Skeletal muscle cell (primary cell): Measurements from ENCODE around the gene ANXA9.
A peak's percentile ranks its signal among the peaks of the same experiment; 100 is the strongest.

Experiments used
- DNase-seq: peaks from one replicate; pipeline ENCODE4 v3.0.0-alpha.2; 2010; ENCODE audit warnings: low read depth
- H3K4me3 ChIP-seq: 2 replicates; pipeline ENCODE4 v1.5.1; 2011; ENCODE audit warnings: low read depth, mild to moderate bottlenecking, control low read depth, low read length, moderate library complexity

Gene ANXA9

DNA sequence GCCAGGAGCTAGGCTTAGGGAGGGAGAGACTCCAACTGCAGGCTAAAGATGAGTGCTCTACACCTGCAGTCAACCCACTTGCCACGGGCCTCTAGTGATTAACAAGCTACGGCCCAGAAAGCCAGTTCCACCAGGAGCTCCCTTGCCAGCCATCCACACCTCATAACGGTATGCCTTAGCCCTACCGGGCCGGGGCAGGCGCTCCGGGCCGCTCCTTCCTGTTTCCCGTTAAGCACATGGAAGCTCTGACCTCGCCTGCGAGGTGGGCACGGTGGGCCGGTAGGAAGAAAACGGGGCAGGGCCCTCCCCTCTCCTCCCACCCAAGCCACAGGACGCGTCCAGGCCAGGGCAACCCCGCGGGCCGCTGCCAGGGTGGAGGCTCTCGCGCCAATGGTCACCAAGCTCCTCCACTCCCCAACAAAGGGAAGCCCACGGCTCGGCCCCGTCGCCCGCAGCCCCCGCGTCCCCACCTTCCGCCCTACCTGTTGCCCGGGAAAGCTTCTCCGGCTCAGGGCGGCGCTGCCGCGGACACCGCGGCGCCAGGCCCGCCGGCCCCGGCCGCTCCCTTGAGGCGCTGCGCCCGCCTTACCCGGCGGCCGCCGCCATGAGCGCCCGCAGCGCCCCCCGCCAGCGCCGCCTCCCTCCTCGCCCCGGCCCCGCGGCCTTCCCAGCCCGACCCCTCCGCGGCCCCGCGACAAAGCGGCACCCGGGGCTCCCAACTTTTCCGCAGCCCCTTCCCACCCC lies 8.1 kb upstream of the ANXA9 start:
- DNase-seq: no peak
- H3K4me3 ChIP-seq: peak overlapping the region; percentile 83

DNA sequence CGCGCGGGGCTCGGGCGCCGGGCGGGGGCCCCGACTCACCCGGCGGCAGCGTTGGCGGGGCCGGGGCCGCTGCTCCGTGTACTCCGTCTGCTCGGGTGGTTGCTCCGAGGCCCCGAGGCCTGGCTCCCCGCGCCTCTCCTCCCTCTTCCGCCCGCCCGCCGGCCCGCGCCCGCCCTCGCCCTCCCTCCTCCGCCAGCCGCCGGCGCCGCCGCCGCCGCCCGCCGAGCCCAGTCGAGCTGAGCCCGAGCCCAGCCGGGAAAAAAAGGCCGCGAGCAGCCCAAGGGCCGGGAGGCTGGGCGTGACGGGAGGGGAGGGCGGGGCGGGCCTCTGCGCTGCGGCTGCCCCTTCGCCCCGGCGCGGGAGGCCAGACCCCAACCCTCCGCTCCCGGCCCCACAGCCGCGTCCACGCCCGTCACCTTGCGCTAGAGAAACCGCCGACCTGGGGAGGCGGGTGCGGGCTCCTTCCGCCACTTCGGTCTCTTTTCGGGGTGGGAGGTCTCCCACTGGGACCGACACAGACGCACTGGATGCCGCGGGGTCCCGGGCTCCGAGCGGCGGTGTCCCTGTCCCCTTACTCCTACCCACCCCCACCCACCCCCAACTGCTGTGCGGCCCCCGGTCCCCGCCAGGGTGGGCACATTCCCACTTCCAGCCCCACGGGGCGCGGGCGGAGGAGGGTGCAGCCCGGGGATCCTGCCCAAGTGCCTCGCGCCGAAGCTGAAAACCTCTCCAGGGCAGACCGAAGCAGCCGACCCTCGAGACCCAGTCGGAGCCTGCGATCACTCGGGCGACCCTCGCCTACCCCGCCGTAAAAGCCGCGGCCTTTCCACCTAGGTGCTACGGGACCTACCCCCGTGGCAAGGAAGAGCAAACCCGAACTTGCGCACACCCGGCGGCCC lies 7.3 kb upstream of the ANXA9 start, which contains the start of gene CERS2:
CERS2 (minus strand) TSS at position 256 of the 899 bp plus-strand sequence. CDS start 5,745 bp downstream, outside the sequence.
- peak; percentile 31 for DNase-seq
- peak within 1 kb of the TSS; percentile 83 for H3K4me3 ChIP-seq

DNA sequence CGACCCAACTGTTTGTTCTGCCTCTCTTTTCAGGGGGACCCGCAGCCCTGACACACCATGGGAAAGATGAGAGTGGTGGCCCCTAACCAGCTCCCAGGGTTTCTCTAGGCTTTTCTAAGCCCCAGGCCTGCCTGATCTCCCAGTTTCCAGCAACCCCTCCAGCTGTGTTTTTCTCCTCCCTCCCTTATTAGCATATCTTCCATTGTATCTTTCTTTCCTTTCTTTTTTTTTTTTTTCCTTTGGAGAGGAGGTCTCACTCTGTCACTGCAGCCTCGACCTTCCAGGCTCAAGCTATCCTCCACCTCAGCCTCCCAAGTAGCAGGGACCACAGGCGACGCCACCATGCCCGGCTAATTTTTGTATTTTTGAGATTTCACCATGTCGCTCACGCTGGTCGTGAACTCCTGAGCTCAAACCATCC lies 5.7 kb upstream of the ANXA9 start:
- DNase-seq: no peak
- H3K4me3 ChIP-seq: no peak overlapping the region

DNA sequence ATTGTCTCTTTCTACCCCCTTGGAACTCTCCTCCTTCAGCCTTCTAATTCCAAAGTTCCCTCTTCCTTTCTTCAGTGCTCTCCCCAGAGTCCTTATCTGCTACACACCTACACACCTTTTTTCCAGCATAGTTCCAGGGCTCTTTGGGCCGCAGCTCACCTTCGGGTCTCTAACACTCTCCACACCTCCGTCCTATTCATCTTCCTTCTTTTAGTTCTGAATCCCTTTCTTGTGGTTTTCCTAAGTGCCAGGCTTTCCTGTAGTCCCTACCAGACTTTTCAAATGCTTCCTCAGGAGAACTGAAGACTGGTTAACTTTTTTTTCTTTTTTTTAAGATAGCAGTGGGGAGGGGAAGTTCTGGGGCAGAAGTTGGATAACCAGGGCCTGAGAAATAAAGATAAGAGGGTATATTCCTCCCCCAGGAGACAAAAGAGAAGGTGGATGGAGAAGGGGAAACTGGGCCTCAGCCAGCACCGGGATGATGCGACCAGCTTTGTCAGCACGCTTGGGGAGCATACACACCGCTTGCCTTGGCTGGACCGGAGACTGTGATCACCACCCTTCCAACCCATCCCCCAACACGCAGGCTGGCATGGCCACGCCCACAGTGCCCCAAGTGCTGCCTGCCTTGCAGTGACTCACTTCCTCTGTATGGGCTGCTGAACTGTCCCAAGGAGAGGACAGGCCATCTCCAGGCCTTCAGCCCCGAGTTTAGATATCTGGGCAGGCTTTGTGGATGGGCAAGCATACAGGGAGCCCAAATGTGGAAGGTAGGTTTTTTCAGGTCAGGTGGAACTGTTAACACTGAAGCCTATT lies 5.0 kb upstream of the ANXA9 start:
- no peak for DNase-seq
- H3K4me3 ChIP-seq: no peak overlapping the region

DNA sequence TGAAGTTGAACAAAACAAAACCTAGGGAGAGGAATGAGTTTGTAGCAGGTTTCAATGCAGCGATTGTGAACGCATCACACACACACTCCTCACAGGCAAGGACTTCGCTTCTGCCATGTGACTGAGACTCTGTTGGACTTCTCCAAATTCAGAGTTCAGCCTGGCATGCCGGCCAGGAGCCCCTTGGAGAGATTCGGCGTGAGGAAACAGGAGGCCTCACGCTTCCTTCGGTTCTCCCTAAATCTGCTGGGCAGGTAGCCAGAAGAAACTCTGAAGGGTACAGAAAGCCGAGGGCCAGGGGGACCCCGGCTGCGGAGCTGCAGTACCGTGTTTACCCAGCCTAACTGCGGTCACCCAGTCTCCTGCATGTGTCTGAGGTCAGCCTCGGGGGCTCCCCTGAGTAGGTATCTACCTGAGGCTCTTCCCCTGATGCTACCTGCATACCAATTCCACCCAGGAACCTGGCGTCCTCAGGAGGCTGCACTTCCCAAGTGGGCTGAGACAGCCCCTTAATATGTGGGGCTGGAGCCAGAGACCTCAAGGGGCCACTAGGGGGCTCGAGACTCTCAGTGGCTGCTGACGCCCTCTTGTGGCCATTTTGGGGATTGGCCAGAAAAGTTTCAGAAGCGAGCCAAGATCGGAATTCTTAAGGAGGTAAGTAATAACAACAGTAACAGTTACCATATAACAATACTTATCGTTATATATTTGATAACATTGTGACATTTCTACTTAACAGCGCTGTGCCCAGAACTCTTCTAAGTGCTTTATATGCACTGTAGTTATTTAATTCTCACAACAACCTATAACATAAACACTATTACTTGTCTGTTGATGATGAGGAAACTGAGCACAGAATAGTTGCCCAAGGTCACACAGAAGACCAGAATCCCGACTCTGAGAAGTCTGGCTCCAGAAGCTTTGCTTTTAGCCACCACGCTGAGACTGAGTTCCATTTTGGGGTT lies 2.7 kb upstream of the ANXA9 start:
- H3K4me3 ChIP-seq: no peak overlapping the region
- peak; percentile 44 for DNase-seq

DNA sequence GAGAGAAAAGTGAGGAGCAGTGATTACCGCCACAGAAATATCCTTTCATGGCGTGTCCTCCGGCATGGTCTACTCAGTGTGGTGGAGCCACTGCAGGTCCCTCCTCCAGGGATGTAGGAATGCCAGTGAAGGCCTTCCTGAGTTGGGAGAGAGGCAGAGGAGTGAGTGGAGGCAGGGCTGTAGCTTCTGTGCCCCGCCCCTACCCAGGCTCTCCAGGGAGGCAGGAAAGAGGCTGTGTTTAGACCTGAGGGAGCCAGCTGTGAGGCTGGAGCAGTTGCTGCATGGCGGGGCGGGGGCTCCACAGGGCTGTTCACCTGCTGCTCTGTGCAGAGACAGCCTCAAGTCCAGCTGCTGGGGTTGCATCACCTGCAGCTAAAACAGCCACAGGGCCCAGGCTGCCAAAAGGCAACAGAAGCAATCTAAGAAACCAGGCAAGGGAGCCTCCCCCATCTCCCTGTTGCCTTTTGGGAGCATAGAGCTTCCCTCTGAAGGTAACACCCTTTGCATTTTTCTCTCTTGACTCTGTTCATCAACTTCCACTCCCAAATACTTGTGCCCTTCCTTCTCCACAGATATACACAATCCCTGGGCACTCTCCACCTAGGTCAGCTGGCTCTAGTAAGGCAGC lies 801 bp upstream of the ANXA9 start:
- no peak overlapping the region for H3K4me3 ChIP-seq
- no peak for DNase-seq

DNA sequence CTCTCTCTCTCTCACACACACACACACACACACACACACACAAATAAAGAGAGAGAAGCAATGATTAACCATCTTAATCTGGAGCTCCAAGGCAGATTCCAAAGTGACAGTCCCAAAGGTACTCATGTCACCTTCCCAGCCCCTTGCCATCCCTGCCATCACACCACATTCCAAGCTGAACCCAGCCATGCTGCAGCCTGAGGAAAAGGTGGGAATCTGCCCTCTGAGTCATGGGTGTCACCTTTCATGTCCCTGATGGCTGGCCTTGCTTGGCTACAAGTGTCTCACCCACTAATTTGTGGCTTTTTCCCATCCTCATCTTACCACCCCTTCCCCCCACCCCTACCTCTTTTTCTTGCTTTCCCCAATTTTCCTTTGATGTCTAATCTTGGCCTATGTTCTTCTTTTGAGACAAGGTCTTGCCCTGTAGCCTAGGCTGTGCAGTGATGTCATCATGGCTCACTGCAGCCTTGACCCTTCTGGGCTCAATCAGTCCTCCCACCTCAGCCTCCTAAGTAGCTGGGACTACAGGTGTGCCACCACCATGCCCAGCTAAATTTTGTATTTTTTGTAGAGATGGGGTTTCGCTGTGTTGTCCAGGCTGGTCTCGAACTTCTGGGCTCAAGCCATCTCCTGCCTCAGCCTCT lies 3.2 kb downstream of the ANXA9 start:
- no peak for DNase-seq
- no peak overlapping the region for H3K4me3 ChIP-seq

DNA sequence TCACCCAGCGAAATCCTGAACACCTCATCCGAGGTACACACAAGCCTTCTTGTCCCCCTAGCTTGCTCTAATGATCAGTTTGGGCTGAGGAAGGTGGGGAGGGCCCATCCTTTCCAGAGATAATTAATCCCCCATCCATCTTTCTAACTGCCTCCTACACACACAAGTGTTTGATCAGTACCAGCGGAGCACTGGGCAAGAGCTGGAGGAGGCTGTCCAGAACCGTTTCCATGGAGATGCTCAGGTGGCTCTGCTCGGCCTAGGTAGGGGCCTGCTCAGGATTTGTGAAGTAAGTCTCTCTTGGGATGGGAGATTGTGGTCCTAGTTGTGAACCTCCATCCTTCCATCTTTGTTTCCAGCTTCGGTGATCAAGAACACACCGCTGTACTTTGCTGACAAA lies 5.8 kb downstream of the ANXA9 start:
- DNase-seq: no peak
- no peak overlapping the region for H3K4me3 ChIP-seq

DNA sequence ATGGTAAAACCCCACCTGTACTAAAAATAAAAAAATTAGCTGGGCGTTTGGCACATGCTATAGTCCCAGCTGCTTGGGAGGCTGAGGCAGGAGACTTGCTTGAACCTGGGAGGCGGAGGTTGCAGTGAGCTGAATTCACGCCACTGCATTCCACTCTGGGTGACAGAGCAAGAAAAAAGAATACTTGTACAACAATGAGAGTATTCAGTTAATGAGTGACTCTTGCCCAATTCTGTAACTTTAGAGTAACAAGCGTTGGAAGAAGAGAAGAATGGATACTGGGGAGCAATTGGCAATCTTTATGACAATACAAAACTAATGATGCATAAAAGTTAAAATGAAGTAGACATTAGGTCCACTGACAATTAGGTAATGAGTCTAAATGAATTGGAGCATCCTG lies 10.5 kb downstream of the ANXA9 start:
- DNase-seq: no peak
- no peak overlapping the region for H3K4me3 ChIP-seq

DNA sequence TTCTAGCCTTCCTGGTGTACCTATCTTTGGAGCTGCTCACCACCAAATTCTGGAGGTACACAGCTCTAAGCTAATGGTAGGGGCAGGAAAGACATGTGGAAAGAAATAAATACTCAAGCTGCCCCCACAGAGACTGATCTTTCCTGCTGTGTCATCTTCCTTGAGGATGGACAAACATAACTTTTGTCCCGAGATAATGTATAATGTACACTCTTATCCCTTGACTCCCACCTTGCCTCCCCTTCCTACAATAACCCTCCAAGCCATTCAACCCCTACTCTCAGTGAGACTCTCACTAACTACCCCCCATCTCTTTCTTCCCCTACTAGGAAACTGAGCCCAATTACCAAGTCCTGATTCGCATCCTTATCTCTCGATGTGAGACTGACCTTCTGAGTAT lies 12.2 kb downstream of the ANXA9 start:
- DNase-seq: no peak
- H3K4me3 ChIP-seq: no peak overlapping the region

DNA sequence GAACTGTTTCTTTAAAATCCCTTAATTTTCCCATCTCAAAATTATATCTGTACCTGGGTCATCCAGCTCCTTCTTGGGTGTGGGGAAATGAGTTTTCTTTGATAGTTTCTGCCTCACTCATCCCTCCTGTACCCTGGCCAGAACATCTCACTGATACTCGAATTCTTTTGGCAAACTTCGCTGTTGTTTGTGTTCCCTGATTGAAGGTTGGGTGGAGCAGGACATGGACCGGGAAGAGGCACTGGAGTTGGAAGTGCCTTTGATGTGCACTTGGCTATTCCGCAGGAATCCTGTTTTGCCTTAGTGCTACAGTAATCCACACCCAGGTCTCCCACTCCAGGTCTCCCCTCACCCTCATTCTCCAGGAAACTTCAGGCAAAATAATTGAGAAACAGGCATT lies 13.4 kb downstream of the ANXA9 start:
- no peak overlapping the region for H3K4me3 ChIP-seq
- DNase-seq: no peak

DNA sequence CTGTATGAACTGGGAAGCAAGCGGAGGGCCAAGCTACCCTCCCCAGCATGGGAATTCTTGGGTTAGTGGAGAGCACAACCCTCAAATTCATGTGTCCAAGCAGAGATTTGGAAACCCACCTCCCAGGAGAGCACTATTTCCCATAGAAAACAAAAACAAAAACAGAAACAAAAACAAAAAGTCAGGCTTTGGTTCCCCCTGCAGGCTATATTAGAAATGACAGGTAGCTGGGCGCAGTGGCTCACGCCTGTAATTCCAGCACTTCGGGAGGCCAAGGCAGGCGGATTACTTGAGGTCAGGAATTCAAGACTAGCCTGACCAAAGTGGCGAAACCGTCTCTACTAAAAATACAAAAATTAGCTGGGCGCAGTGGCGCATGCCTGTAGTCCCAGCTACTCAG lies 13.8 kb downstream of the ANXA9 start:
- no peak overlapping the region for H3K4me3 ChIP-seq
- no peak for DNase-seq

DNA sequence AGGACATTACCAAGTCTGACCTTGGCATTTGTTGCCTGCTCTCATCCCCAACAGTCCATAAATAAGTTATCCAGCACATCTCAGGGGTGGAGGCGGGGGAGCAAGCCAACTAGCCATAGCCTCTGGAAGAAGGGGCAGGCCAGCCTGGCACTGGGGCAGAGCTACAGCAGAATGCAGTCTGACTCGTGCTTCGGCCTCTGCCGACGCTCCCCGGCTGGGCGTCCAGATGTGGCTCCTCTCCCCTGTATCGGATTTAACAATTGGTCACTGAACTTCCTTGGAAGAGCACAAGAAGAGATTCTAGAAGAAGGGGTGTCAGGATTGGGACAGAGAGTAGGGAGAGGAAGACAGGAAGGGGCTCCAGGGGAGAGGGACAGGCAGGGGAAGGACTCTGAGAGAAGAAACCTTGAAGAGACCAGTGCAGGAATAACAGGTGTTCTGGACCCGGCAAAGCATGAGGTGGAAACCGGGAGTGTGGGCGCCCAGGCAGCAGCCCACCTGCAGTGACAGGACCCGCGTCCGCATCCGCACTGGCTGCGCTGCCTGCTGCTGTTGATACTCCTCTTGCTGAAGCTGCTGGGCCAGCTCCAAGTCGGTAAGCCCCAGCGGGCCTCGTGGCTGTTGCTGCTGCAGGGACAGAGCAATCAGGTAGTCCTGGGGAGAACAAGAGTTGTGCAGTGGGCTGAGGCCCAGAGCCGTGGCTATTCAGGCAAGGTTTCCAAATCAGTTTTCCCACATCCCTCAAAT lies 15.2 kb downstream of the ANXA9 start:
- no peak for DNase-seq
- H3K4me3 ChIP-seq: no peak overlapping the region

DNA sequence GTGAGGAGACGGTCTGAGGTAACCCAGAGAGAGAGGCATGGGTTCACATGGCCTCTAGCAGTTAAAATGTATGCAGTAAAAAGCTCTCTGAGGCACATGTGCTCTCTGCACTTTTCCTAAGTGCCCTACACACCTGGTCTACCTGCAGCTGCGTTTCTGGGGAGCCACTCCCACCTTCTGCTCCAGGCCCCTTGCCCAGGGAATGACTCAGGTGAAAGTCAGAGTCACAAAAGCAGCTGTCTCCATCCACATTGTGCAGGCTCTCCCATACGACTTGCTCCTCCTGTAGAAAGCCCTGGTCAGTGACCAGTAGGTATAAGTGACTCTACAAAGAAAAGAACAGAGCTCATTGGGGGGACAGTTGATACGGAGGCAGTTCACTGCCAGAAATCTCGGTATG lies 15.9 kb downstream of the ANXA9 start:
- DNase-seq: no peak

DNA sequence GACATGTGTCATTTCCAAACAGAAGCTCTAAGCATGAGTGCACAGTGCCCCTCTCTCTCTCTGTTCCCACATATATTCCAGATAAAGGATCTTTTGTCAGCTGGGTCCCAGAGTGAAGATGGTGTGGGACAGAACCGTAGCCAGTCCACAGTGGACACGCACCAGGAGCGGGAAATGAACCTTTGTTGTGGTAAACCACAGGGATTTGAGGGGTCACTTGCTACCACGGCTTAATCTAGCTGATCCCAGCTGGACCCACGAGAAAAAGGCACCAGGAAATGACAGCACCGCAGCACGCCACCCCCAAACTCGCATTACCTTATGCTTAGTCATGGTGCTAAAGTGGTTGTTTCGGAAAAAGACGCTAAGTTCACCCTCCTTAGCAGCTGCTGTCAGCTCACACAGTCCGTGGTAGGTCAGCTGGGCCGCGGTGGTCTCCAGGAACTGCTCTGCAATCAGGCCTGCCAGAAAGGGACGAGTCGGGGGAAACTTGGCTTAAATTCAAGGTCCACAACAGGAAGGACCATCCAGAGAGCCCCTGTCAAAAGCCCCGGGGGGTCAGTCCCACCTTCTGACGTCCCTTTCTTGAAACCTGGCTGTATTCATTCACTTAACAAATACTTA lies 17.1 kb downstream of the ANXA9 start:
- peak; percentile 32 for DNase-seq
- H3K4me3 ChIP-seq: no peak overlapping the region

More for the DNA sequence above, 15.9 kb downstream of the ANXA9 start:
- no peak overlapping the region for H3K4me3 ChIP-seq

DNA sequence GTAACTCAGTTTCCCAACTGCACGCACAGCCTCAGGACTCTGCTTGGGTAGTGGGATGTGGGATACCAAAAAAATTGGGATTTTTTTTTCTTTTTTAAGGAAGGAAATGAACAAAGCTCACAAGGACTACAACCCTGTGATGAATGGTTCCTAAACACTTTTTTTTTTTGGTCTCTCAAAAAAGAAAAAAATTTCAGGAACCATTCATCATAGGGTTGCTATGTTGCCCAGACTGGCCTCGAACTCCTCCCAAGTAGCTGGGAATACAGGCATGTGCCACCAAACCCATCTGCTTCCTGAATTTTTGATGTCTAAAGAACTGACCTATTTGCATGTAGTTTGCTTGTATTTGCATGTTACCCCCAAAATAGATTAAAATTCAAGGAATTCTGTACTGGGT lies 17.8 kb downstream of the ANXA9 start:
- no peak overlapping the region for H3K4me3 ChIP-seq
- no peak for DNase-seq

DNA sequence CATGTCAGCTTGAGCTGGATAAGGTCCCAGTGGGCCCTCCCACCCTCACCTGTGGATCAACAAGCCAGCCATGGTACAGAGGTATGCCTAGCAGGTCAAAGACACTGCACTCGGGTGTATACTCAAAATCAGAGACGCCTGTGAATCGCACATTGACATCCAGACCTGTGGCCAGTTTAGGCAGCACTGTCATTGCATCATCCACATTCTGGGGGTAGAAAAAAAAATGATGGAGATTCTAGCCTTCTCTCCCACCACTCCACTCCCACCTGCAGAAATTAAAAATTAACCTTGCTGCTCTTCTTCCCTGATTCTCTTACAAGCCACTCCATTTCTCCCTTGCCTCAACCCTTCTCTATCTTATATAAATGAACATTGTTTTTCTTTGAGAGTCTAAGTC lies 18.3 kb downstream of the ANXA9 start:
- no peak overlapping the region for H3K4me3 ChIP-seq
- DNase-seq: no peak
